ENCODE data around the gene S100B. TPM values are rescaled to one million over a fixed set of nuclear protein-coding genes. Genes with fewer than 3 reads are reported as not detected.

S100B gene
- total RNA-seq, 2 donors from 2014 or later, result 0.91 to 3.2 TPM

DNA sequence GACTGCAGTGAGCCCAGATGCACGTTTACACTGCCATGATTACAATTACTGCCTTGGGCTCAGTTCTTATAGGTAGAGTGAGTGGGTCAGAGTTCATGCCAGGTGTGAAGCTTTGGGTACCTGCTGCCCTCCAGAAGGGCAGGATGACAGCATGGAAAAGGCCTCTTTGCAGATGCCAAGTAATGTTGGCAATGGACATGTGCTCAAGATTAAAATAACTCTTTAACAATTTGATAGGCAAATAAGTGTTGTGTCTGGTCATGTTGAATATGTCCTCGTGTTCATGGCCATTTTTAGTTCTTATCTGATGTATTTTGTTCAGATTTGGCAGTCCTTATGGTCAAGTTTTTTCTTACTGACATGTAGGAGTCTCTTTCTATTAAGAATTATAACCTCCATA lies 34.8 kb downstream of the S100B start:
- intact Hi-C loops (cut with DNase I), result no loop called here
- H3K27ac ChIP-seq, result no peak overlapping the region
- H3K9me3 ChIP-seq, result no peaks in the 10 kb centered on the region
- TF ChIP-seq, protein P1, sequence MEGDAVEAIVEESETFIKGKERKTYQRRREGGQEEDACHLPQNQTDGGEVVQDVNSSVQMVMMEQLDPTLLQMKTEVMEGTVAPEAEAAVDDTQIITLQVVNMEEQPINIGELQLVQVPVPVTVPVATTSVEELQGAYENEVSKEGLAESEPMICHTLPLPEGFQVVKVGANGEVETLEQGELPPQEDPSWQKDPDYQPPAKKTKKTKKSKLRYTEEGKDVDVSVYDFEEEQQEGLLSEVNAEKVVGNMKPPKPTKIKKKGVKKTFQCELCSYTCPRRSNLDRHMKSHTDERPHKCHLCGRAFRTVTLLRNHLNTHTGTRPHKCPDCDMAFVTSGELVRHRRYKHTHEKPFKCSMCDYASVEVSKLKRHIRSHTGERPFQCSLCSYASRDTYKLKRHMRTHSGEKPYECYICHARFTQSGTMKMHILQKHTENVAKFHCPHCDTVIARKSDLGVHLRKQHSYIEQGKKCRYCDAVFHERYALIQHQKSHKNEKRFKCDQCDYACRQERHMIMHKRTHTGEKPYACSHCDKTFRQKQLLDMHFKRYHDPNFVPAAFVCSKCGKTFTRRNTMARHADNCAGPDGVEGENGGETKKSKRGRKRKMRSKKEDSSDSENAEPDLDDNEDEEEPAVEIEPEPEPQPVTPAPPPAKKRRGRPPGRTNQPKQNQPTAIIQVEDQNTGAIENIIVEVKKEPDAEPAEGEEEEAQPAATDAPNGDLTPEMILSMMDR (IDR thresholded peaks at IDR 0.05), result no peak
- no peak for TF ChIP-seq POLR2A (IDR thresholded peaks at IDR 0.05)
- no peak for TF ChIP-seq POLR2AphosphoS5 (IDR thresholded peaks at IDR 0.05)
- H3K4me1 ChIP-seq (replicated peaks), result no peaks in the 10 kb centered on the region
- 50% methylated on average over 2 of the region's 2 CpGs for WGBS
- no peaks in the 10 kb centered on the region for H3K27me3 ChIP-seq (replicated peaks; ENCODE audit: insufficient read depth)
- no peak for DNase-seq (ENCODE audit: low spot score)
- no peak overlapping the region for H3K4me3 ChIP-seq
- peaks cover 0 to 3% of the 10 kb centered on the region in 2 donors for H3K36me3 ChIP-seq

DNA sequence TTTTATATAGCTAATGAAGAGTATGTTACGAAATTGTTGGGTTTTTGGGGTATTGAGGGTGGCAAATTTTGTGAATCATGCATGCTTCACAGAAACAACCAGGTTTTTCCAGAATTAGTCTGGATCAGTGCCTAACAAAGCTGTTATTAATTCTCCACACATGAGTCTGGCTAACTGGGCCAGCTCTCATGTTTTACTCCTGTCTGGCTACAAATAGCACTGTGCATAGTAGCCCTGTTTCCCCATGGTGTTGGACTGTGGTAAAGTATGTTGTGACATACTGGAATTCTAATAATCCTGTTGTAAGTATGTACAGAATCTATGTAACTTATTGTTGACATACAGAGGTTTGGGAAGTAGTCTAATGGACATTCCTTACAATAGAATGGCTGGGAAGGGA lies 35.8 kb downstream of the S100B start:
- Histone ChIP-seq H3K36me3 (peaks cover 0 to 3% of the 10 kb centered on the region in 2 donors), H3K4me1 (replicated peaks) (no peaks in the 10 kb centered on the region), H3K4me3 (no peak overlapping the region), H3K9me3 (no peaks in the 10 kb centered on the region), H3K27me3 (replicated peaks; ENCODE audit: insufficient read depth) (no peaks in the 10 kb centered on the region), H3K27ac (no peak overlapping the region)
- DNase-seq (ENCODE audit: low spot score), result no peak
- TF ChIP-seq POLR2AphosphoS5 (IDR thresholded peaks at IDR 0.05) (no peak), POLR2A (IDR thresholded peaks at IDR 0.05) (no peak)
- TF ChIP-seq, protein P1 (IDR thresholded peaks at IDR 0.05), result no peak
- WGBS, result 93% methylated on average over 1 of the region's 1 CpG
- intact Hi-C loops (cut with DNase I), result no loop called here

DNA sequence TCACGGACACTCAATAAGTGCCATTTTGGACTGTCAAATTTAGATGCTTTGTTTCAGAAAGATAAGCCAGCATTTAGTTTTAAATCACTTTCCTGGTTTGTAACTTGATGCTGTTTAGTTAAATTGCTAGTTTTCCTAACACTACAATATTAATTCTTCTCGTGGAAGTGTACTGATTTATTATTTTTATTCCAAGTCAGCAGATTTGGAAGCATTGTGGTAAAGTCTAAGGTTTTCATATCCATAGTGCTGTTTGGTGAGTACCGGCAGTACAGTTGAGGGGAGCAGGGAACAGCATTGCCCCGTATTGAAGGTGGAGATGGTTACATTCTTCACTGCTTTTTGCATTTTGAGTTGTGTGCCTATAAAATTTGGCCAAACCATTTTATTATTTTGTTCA lies 36.3 kb downstream of the S100B start:
- Histone ChIP-seq H3K27ac (no peak overlapping the region), H3K4me3 (no peak overlapping the region), H3K27me3 (replicated peaks; ENCODE audit: insufficient read depth) (no peaks in the 10 kb centered on the region), H3K9me3 (no peaks in the 10 kb centered on the region), H3K4me1 (replicated peaks) (no peaks in the 10 kb centered on the region), H3K36me3 (peaks cover 0 to 3% of the 10 kb centered on the region in 2 donors)
- 88% methylated on average over 4 of the region's 4 CpGs for WGBS
- TF ChIP-seq, protein P1 (IDR thresholded peaks at IDR 0.05), result no peak
- TF ChIP-seq POLR2A (IDR thresholded peaks at IDR 0.05), result no peak
- no peak for TF ChIP-seq POLR2AphosphoS5 (IDR thresholded peaks at IDR 0.05)
- intact Hi-C loops (cut with DNase I), result no loop called here
- no peak for DNase-seq (ENCODE audit: low spot score)

DNA sequence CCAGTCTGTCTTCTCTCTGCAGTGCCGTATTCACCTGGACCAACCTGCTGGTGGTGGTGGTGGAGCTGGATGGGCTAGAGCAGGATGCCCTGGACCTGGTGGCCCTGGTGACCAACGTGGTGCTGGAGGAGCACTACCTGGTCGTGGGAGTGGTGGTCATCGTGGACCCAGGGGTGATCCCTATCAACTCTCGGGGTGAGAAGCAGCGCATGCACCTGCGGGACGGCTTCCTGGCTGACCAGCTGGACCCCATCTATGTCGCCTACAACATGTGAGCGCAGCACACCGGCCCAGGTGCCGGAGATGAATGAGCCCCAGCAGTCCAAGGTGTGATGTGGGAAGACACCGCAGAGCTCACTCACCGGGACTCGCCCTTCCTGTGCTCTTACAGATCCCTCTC lies 37.5 kb downstream of the S100B start:
- DNase-seq (ENCODE audit: low spot score), result no peak
- intact Hi-C loops (cut with DNase I), result no loop called here
- Histone ChIP-seq H3K9me3 (no peaks in the 10 kb centered on the region), H3K4me3 (no peak overlapping the region), H3K27me3 (replicated peaks; ENCODE audit: insufficient read depth) (no peaks in the 10 kb centered on the region), H3K27ac (no peak overlapping the region), H3K4me1 (replicated peaks) (no peaks in the 10 kb centered on the region), H3K36me3 (peaks cover 0 to 3% of the 10 kb centered on the region in 2 donors)
- TF ChIP-seq, protein P1 (IDR thresholded peaks at IDR 0.05), result no peak
- TF ChIP-seq POLR2AphosphoS5 (IDR thresholded peaks at IDR 0.05), result no peak
- no peak for TF ChIP-seq POLR2A (IDR thresholded peaks at IDR 0.05)
- 90% methylated on average over 15 of the region's 15 CpGs for WGBS

DNA sequence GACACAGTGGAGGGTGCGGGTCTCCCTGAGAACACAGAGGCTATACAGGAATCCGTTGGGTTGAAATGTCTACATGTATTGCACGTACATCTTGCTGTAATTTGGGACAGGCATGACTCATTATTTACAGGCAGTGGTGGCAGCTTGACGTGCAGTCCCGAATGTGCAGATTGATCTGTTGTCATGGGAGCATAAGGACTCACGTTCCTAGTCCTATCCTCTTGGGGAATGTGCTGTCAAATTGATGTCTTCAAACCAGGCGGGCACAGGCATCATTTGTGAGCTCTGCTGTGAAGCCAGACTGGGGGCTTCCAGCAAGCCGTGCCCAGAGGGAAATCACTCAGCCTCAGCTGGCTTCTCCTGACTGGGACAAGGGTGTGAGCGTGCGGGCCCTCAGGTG lies 40.5 kb downstream of the S100B start:
- no peak for DNase-seq (ENCODE audit: low spot score)
- 91% methylated on average over 10 of the region's 10 CpGs for WGBS
- Histone ChIP-seq H3K27ac (no peak overlapping the region), H3K27me3 (replicated peaks; ENCODE audit: insufficient read depth) (no peaks in the 10 kb centered on the region), H3K36me3 (peaks cover 0 to 3% of the 10 kb centered on the region in 2 donors), H3K4me3 (no peak overlapping the region), H3K4me1 (replicated peaks) (no peaks in the 10 kb centered on the region), H3K9me3 (no peaks in the 10 kb centered on the region)
- intact Hi-C loops (cut with DNase I), result no loop called here
- TF ChIP-seq POLR2AphosphoS5 (IDR thresholded peaks at IDR 0.05), result no peak
- TF ChIP-seq POLR2A (IDR thresholded peaks at IDR 0.05), result no peak
- TF ChIP-seq, protein P1 (IDR thresholded peaks at IDR 0.05), result no peak

All from prostate gland (tissue), 2 donors.